Measurements from ENCODE around the gene PELO.

Gene PELO

GRCh38 chr5:52767217-52767743 is 20.4 kb upstream of the PELO start:
- Histone ChIP-seq H3K36me3 (no peaks in the 10 kb centered on the region), H3K9me3 (no peaks in the 10 kb centered on the region), H3K4me1 (ENCODE audit: control insufficient read depth in 1 of 2, insufficient read depth in 1 of 2, low read depth in 1 of 2, low read length in 1 of 2) (no peaks in the 10 kb centered on the region), H3K27ac (no peak overlapping the region), H3K4me3 (ENCODE audit: low read depth in 1 of 2, low read length in 1 of 2) (no peak overlapping the region), H3K27me3 (no peaks in the 10 kb centered on the region)
- no peak for TF ChIP-seq CTCF (IDR thresholded peaks at IDR 0.05)

GRCh38 chr5:52767766-52768480 is 19.8 kb upstream of the PELO start:
- H3K9me3 ChIP-seq: no peaks in the 10 kb centered on the region
- H3K36me3 ChIP-seq: no peaks in the 10 kb centered on the region
- no peaks in the 10 kb centered on the region for H3K27me3 ChIP-seq
- TF ChIP-seq CTCF (IDR thresholded peaks at IDR 0.05): no peak
- H3K4me3 ChIP-seq (ENCODE audit: low read depth in 1 of 2, low read length in 1 of 2): no peak overlapping the region
- no peak overlapping the region for H3K27ac ChIP-seq
- H3K4me1 ChIP-seq (ENCODE audit: control insufficient read depth in 1 of 2, insufficient read depth in 1 of 2, low read depth in 1 of 2, low read length in 1 of 2): no peaks in the 10 kb centered on the region

GRCh38 chr5:52769061-52769460 is 18.7 kb upstream of the PELO start:
- no peaks in the 10 kb centered on the region for H3K4me1 ChIP-seq (ENCODE audit: control insufficient read depth in 1 of 2, insufficient read depth in 1 of 2, low read depth in 1 of 2, low read length in 1 of 2)
- no peaks in the 10 kb centered on the region for H3K36me3 ChIP-seq
- H3K27me3 ChIP-seq: no peaks in the 10 kb centered on the region
- H3K27ac ChIP-seq: no peak overlapping the region
- H3K9me3 ChIP-seq: no peaks in the 10 kb centered on the region
- no peak overlapping the region for H3K4me3 ChIP-seq (ENCODE audit: low read depth in 1 of 2, low read length in 1 of 2)
- no peak for TF ChIP-seq CTCF (IDR thresholded peaks at IDR 0.05)

GRCh38 chr5:52770287-52770939 is 17.3 kb upstream of the PELO start:
- no peak for TF ChIP-seq CTCF (IDR thresholded peaks at IDR 0.05)
- Histone ChIP-seq H3K36me3 (no peaks in the 10 kb centered on the region), H3K4me3 (ENCODE audit: low read depth in 1 of 2, low read length in 1 of 2) (no peak overlapping the region), H3K4me1 (ENCODE audit: control insufficient read depth in 1 of 2, insufficient read depth in 1 of 2, low read depth in 1 of 2, low read length in 1 of 2) (no peaks in the 10 kb centered on the region), H3K27ac (no peak overlapping the region), H3K9me3 (no peaks in the 10 kb centered on the region), H3K27me3 (no peaks in the 10 kb centered on the region)

- no peak for TF ChIP-seq CTCF (IDR thresholded peaks at IDR 0.05)
- H3K27ac ChIP-seq: no peak overlapping the region
- no peaks in the 10 kb centered on the region for H3K27me3 ChIP-seq
- peaks cover 9 to 10% of the 10 kb centered on the region in 2 experiments for H3K4me1 ChIP-seq (ENCODE audit: control insufficient read depth in 1 of 2, insufficient read depth in 1 of 2, low read depth in 1 of 2, low read length in 1 of 2)
- no peak overlapping the region for H3K4me3 ChIP-seq (ENCODE audit: low read depth in 1 of 2, low read length in 1 of 2)
- no peaks in the 10 kb centered on the region for H3K9me3 ChIP-seq
- no peaks in the 10 kb centered on the region for H3K36me3 ChIP-seq
These were observed 16.2 kb upstream of the PELO start for GRCh38 chr5:52771343-52772039.
